Forelimb muscle (tissue), 1 donor: ENCODE results near the gene SH3BP5. TPM values are rescaled to one million over a fixed set of nuclear protein-coding genes. Genes with fewer than 3 reads are reported as not detected.

Experiments
- DNase-seq: peaks from one replicate; pipeline ENCODE4 v3.0.0-alpha.2; 2013; ENCODE audit warnings: low read depth
- polyA plus RNA-seq: library from polyadenylated mRNA; unstranded; fragments of 120-200 nt; gene quantifications from one replicate; pipeline ENCODE4 v1.2.1, GENCODE V29; 2013; ENCODE audit not compliant: insufficient read length

SH3BP5 gene
- polyA plus RNA-seq, 1 donor: 24.9 TPM

- no peak for DNase-seq
Measured at GRCh38 chr3:15277861-15278500, 54.4 kb downstream of the SH3BP5 start.

- no peak for DNase-seq
Measured at GRCh38 chr3:15276028-15276724, 56.2 kb downstream of the SH3BP5 start.

- DNase-seq: no peak
Measured at GRCh38 chr3:15273227-15273626, 59.2 kb downstream of the SH3BP5 start.

- no peak for DNase-seq
Measured at GRCh38 chr3:15272426-15273196, 59.8 kb downstream of the SH3BP5 start.

- no peak for DNase-seq
Measured at GRCh38 chr3:15271785-15272381, 60.5 kb downstream of the SH3BP5 start.

- DNase-seq: no peak
Measured at GRCh38 chr3:15271030-15271429, 61.4 kb downstream of the SH3BP5 start.

GRCh38 chr3:15269091-15269989 is 63.0 kb downstream of the SH3BP5 start:
- DNase-seq: no peak

- peak; percentile 58 for DNase-seq
Measured at GRCh38 chr3:15268033-15268631, 64.3 kb downstream of the SH3BP5 start.

- no peak for DNase-seq
Measured at GRCh38 chr3:15267502-15267901, 64.9 kb downstream of the SH3BP5 start.

GRCh38 chr3:15266510-15267376 is 65.6 kb downstream of the SH3BP5 start:
- no peak for DNase-seq

GRCh38 chr3:15265655-15266509 is 66.5 kb downstream of the SH3BP5 start:
- no peak for DNase-seq

- no peak for DNase-seq
Measured at GRCh38 chr3:15264486-15264885, 67.9 kb downstream of the SH3BP5 start.

GRCh38 chr3:15263926-15264325 is 68.5 kb downstream of the SH3BP5 start:
- DNase-seq: no peak

- no peak for DNase-seq
Measured at GRCh38 chr3:15263120-15263519, 69.3 kb downstream of the SH3BP5 start.

GRCh38 chr3:15262021-15262420 is 70.4 kb downstream of the SH3BP5 start:
- no peak for DNase-seq

- no peak for DNase-seq
Measured at GRCh38 chr3:15261274-15261673, 71.1 kb downstream of the SH3BP5 start.

- no peak for DNase-seq
Measured at GRCh38 chr3:15260531-15260930, 71.9 kb downstream of the SH3BP5 start.

GRCh38 chr3:15258720-15259119 is 73.7 kb downstream of the SH3BP5 start:
- DNase-seq: no peak

- no peak for DNase-seq
Measured at GRCh38 chr3:15256861-15257341, 75.5 kb downstream of the SH3BP5 start.
